A549 treated with Hydrocortisone at 1 μM for 4 hours (cell line): Measurements from ENCODE around the gene RNF113A. TPM values are rescaled to one million over a fixed set of nuclear protein-coding genes. Genes with fewer than 3 reads are reported as not detected.

Source experiments
- total RNA-seq: library from RNA; stranded (reverse); fragments of 200-300 nt; extraction: Qiagen RNA extraction; gene quantifications from 5 replicates; pipeline ENCODE4 v1.2.3, GENCODE V29; 2022

Gene RNF113A
- 27.5 to 32.9 TPM (median 30.7 TPM) in 5 replicates for total RNA-seq

GRCh38 chrX:119871599-119872395 lies at the start of gene RNF113A, which contains the start of gene NDUFA1:
RNF113A (minus strand) TSS chrX:119871733; CDS start chrX:119871613, 120 bp downstream.
NDUFA1 (plus strand) TSS chrX:119871832; CDS start chrX:119871912, 80 bp downstream.

GRCh38 chrX:119895843-119896326 lies 24.4 kb upstream of the RNF113A start, which contains the start of gene AKAP14:
AKAP14 (plus strand) TSS chrX:119895893; CDS start chrX:119903224, 7,331 bp downstream.

GRCh38 chrX:119852382-119853353 lies 18.9 kb downstream of the RNF113A start, which contains the start of gene UPF3B:
UPF3B (minus strand) TSS chrX:119852963; CDS start chrX:119852928, 35 bp downstream.

Other genes starting within 250 kb of the RNF113A start
- gene SEPTIN6, start 178.6 kb downstream of the RNF113A start, total RNA-seq, result 10.0 to 12.5 TPM (median 10.3 TPM) in 5 replicates
- 0.10 to 0.14 TPM in 2 of 5 replicates, not detected in the others for gene SOWAHD, start 113.1 kb downstream of the RNF113A start, total RNA-seq
- gene RPL39, start 80.1 kb downstream of the RNF113A start, total RNA-seq, result 3,501 to 4,126 TPM (median 3,665 TPM) in 5 replicates
- gene UPF3B, start 18.8 kb downstream of the RNF113A start, total RNA-seq, result 16.5 to 22.0 TPM (median 17.0 TPM) in 5 replicates
- gene NDUFA1, start 99 bp upstream of the RNF113A start, total RNA-seq, result 236 to 273 TPM (median 252 TPM) in 5 replicates
- not detected in 5 replicates for gene AKAP14, start 24.2 kb upstream of the RNF113A start, total RNA-seq
- 6.4 to 7.6 TPM (median 7.4 TPM) in 5 replicates for gene NKAP, start 72.0 kb upstream of the RNF113A start, total RNA-seq
- gene RHOXF2B, start 206.0 kb upstream of the RNF113A start, total RNA-seq, result not detected in 5 replicates
- gene RHOXF1, start 244.2 kb upstream of the RNF113A start, total RNA-seq, result not detected in 5 replicates